Measurements from ENCODE around the gene BDH2.

The BDH2 gene

GRCh38 chr4:103030791-103031190 is 68.8 kb downstream of the BDH2 start:
- ChIA-PET CTCF (no interaction called here), POLR2A (no interaction called here)
- no peak overlapping the region for H3K27ac ChIP-seq (ENCODE audit: extremely low read depth, low read depth, low read length)
- TF ChIP-seq ZNF121 (tag by site-specific recombination; IDR thresholded peaks at IDR 0.05) (no peak), SALL2 (tag by site-specific recombination; IDR thresholded peaks at IDR 0.05; ENCODE audit: borderline replicate concordance) (no peak), ZSCAN16 (tag by site-specific recombination; IDR thresholded peaks at IDR 0.05) (no peak), ZNF449 (tag by site-specific recombination; IDR thresholded peaks at IDR 0.05) (no peak), OVOL3 (tag by site-specific recombination; IDR thresholded peaks at IDR 0.05) (no peak), ZNF433 (tag by site-specific recombination; IDR thresholded peaks at IDR 0.05; ENCODE audit: low read depth) (no peak), ZNF223 (tag by site-specific recombination; IDR thresholded peaks at IDR 0.05) (no peak), ZNF202 (tag by site-specific recombination; IDR thresholded peaks at IDR 0.05; ENCODE audit: borderline replicate concordance) (no peak), ZBTB1 (tag by site-specific recombination; IDR thresholded peaks at IDR 0.05) (no peak), ZNF571 (tag by site-specific recombination; IDR thresholded peaks at IDR 0.05) (no peak), ZFHX2 (tag by site-specific recombination; conservative IDR thresholded peaks at IDR 0.05) (no peak), ZNF639 (tag by site-specific recombination; IDR thresholded peaks at IDR 0.05) (no peak), ZNF280C (tag by site-specific recombination; IDR thresholded peaks at IDR 0.05) (no peak), ZNF138 (tag by site-specific recombination; IDR thresholded peaks at IDR 0.05; ENCODE audit: borderline replicate concordance) (no peak), ZNF626 (tag by site-specific recombination; IDR thresholded peaks at IDR 0.05) (no peak), ZNF658 (tag by site-specific recombination; IDR thresholded peaks at IDR 0.05) (no peak), ZBTB8A (tag by site-specific recombination; IDR thresholded peaks at IDR 0.05) (no peak), ZNF670 (tag by site-specific recombination; IDR thresholded peaks at IDR 0.05; ENCODE audit: low read depth) (no peak)
- no peaks in the 10 kb centered on the region for H3K9me3 ChIP-seq (ENCODE audit: control insufficient read depth, insufficient read depth, low read depth, low read length)
- no peak overlapping the region for H3K4me3 ChIP-seq (ENCODE audit: low read depth, low read length)
- H3K4me1 ChIP-seq (ENCODE audit: control insufficient read depth, insufficient read depth, low read length), result no peaks in the 10 kb centered on the region
- peaks cover 0 to 6% of the 10 kb centered on the region in 2 experiments; a peak in 1 of 3 replicates for H3K36me3 ChIP-seq (ENCODE audit: control insufficient read depth in 2 of 2, insufficient read depth in 1 of 2, low read length in 2 of 2)

GRCh38 chr4:103029300-103029699 is 70.3 kb downstream of the BDH2 start:
- no peak overlapping the region for H3K27ac ChIP-seq (ENCODE audit: extremely low read depth, low read depth, low read length)
- ChIA-PET POLR2A (no interaction called here), CTCF (interaction anchor here (0.7 to 1.3 kb wide), 2 partner anchors 71 to 236 kb away, joined by 3 read pairs; partner anchors contain the start of gene BDH2)
- no peak overlapping the region for H3K4me3 ChIP-seq (ENCODE audit: low read depth, low read length)
- no peaks in the 10 kb centered on the region for H3K9me3 ChIP-seq (ENCODE audit: control insufficient read depth, insufficient read depth, low read depth, low read length)
- H3K36me3 ChIP-seq (ENCODE audit: control insufficient read depth in 2 of 2, insufficient read depth in 1 of 2, low read length in 2 of 2), result peaks cover 0 to 6% of the 10 kb centered on the region in 2 experiments; a peak in 1 of 3 replicates
- H3K4me1 ChIP-seq (ENCODE audit: control insufficient read depth, insufficient read depth, low read length), result no peaks in the 10 kb centered on the region
- TF ChIP-seq ZNF704 (tag by site-specific recombination; IDR thresholded peaks at IDR 0.05), result no peak
- no peak for TF ChIP-seq ZNF248 (tag by site-specific recombination; IDR thresholded peaks at IDR 0.05)
- TF ChIP-seq ZNF24 (tag by site-specific recombination; IDR thresholded peaks at IDR 0.05), result no peak
- no peak for TF ChIP-seq ZNF174 (tag by site-specific recombination; IDR thresholded peaks at IDR 0.05)
- no peak for TF ChIP-seq ZNF510 (tag by site-specific recombination; IDR thresholded peaks at IDR 0.05; ENCODE audit: insufficient replicate concordance)
- no peak for TF ChIP-seq ZNF10 (tag by site-specific recombination; IDR thresholded peaks at IDR 0.05)
- TF ChIP-seq ZNF280D (tag by site-specific recombination; IDR thresholded peaks at IDR 0.05), result no peak
